Retinal pigment epithelial cell (primary cell): ENCODE data around the gene CLDN3.
"Not testable (repeated sequence)": the region's sequence is repeated elsewhere in the genome, so short reads cannot be mapped to it uniquely, and the experiment has no call there.

ENCODE experiments used
- DNase-seq: peaks from one replicate; pipeline ENCODE4 v3.0.0-alpha.2; 2010; ENCODE audit warnings: low read depth
- H3K4me3 ChIP-seq: 2 replicates; pipeline ENCODE4 v1.5.1; 2011; ENCODE audit warnings: mild to moderate bottlenecking, low read length, control low read depth, moderate library complexity
- CTCF ChIP-seq: conservative IDR thresholded peaks from 2 replicates; pipeline ENCODE4 v1.5.1; 2011; ENCODE audit warnings: low read depth, low read length, control low read depth, inconsistent platforms

CLDN3 gene

GRCh38 chr7:73802459-73802858 is 32.4 kb upstream of the CLDN3 start:
- no peak for TF ChIP-seq CTCF

GRCh38 chr7:73801577-73801976 is 31.5 kb upstream of the CLDN3 start:
- no peak for DNase-seq
- H3K4me3 ChIP-seq, result no peak overlapping the region
- TF ChIP-seq CTCF, result no peak

More at GRCh38 chr7:73802459-73802858, 32.4 kb upstream of the CLDN3 start:
- no peak for DNase-seq
- H3K4me3 ChIP-seq, result no peak overlapping the region

GRCh38 chr7:73799282-73800141 is 29.4 kb upstream of the CLDN3 start:
- DNase-seq, result no peak
- no peak for TF ChIP-seq CTCF
- H3K4me3 ChIP-seq, result no peak overlapping the region

- DNase-seq, H3K4me3 ChIP-seq: not testable (repeated sequence)
Observed at GRCh38 chr7:73797176-73797575, 27.1 kb upstream of the CLDN3 start.

GRCh38 chr7:73796656-73797055 is 26.6 kb upstream of the CLDN3 start:
- not testable (repeated sequence) for H3K4me3 ChIP-seq, DNase-seq

- not testable (repeated sequence) for H3K4me3 ChIP-seq, DNase-seq
Observed at GRCh38 chr7:73795188-73795587, 25.1 kb upstream of the CLDN3 start.

- not testable (repeated sequence) for DNase-seq
Observed at GRCh38 chr7:73791170-73791690, 21.2 kb upstream of the CLDN3 start.

GRCh38 chr7:73789051-73789450 is 19.0 kb upstream of the CLDN3 start:
- no peak for DNase-seq
- TF ChIP-seq CTCF, result no peak
- H3K4me3 ChIP-seq, result no peak overlapping the region

More at GRCh38 chr7:73791170-73791690, 21.2 kb upstream of the CLDN3 start:
- H3K4me3 ChIP-seq, result not testable (repeated sequence)

- not testable (repeated sequence) for DNase-seq, H3K4me3 ChIP-seq
Observed at GRCh38 chr7:73787786-73788048, 17.6 kb upstream of the CLDN3 start.

GRCh38 chr7:73786588-73786987 is 16.5 kb upstream of the CLDN3 start:
- no peak overlapping the region for H3K4me3 ChIP-seq
- DNase-seq, result no peak
- no peak for TF ChIP-seq CTCF
